Esophagus muscularis mucosa (tissue), 4 donors: ENCODE results near the gene HTR2C. TPM values are rescaled to one million over a fixed set of nuclear protein-coding genes. Genes with fewer than 3 reads are reported as not detected.

Experiments used
- DNase-seq: peaks from one replicate; pipeline ENCODE4 v3.0.0-alpha.2; 2017; ENCODE audit errors: extremely low spot score
- H3K27ac ChIP-seq, 4 donors: fragments of 200-600 bp; sonication (generic); replicated peaks in 1 of 4; 1 replicate in 3 of 4; 2 replicates in 1 of 4; pipeline ENCODE4 v1.5.1; 2016 to 2019; ENCODE audit warnings: mild to moderate bottlenecking in 1 of 4
- H3K27me3 ChIP-seq, 4 donors: fragments of 200-600 bp; sonication (generic); one replicate each; pipeline versions ENCODE4 v1.5.1 to v1.6.0; 2016 to 2019
- H3K36me3 ChIP-seq, 4 donors: fragments of 200-600 bp; sonication (generic); one replicate each; pipeline ENCODE4 v1.5.1; 2016 to 2019
- H3K4me1 ChIP-seq, 4 donors: fragments of 200-600 bp; sonication (generic); one replicate each; pipeline ENCODE4 v1.5.1; 2016 to 2019
- H3K4me3 ChIP-seq, 4 donors: fragments of 200-600 bp; sonication (generic); 1 replicate in 2 of 4; 2 replicates in 2 of 4; pipeline ENCODE4 v1.5.1; 2016 to 2019; ENCODE audit warnings: mild to moderate bottlenecking in 4 of 4, moderate library complexity in 1 of 4
- H3K9me3 ChIP-seq, 4 donors: fragments of 200-600 bp; sonication (generic); 1 replicate in 3 of 4; 2 replicates in 1 of 4; pipeline ENCODE4 v1.5.1; 2016 to 2019
- EP300 ChIP-seq: sonication (generic); formaldehyde crosslinking; IDR thresholded peaks from one replicate; pipeline ENCODE4 v1.6.1; 2017; ENCODE audit warnings: antibody characterized with exemption
- POLR2A ChIP-seq: fragments of 450-650 bp; IDR thresholded peaks from one replicate; pipeline ENCODE4 v1.6.1; 2017; ENCODE audit warnings: antibody characterized with exemption, moderate library complexity, mild to moderate bottlenecking, low read depth
- POLR2AphosphoS5 ChIP-seq, 2 donors: sonication (generic); formaldehyde crosslinking; IDR thresholded peaks; one replicate each; pipeline ENCODE4 v1.6.1; 2017; ENCODE audit warnings: antibody characterized with exemption in 2 of 2
- WGBS: methylation state at CpG from one replicate; pipeline ENCODE4 v1.1.5; 2018; 5-methylcytosine and 5-hydroxymethylcytosine counted together
- intact Hi-C: fragments of 100-400 bp; cut with DNase I; formaldehyde crosslinking; loops from one replicate; pipeline ENCODE4 v1.15.1; 2023
- total RNA-seq, 4 donors: library from RNA; depleted of rRNA; stranded (reverse); fragments of >200 nt; gene quantifications; one replicate each; pipeline versions ENCODE4 v1.1.0 to v1.2.1, GENCODE V29; 2016
- TF ChIP-seq, protein P1 (sequence below), 3 experiments: fragments of 200-600 bp in 2 of 3; fragments of 450-650 bp in 1 of 3; sonication (generic) in 2 of 3; IDR thresholded peaks; one replicate each; pipeline ENCODE4 v1.5.1; 2017 to 2019; ENCODE audit warnings: antibody characterized with exemption in 3 of 3, mild to moderate bottlenecking in 2 of 3, moderate library complexity in 1 of 3

HTR2C gene
- total RNA-seq: not detected

DNA sequence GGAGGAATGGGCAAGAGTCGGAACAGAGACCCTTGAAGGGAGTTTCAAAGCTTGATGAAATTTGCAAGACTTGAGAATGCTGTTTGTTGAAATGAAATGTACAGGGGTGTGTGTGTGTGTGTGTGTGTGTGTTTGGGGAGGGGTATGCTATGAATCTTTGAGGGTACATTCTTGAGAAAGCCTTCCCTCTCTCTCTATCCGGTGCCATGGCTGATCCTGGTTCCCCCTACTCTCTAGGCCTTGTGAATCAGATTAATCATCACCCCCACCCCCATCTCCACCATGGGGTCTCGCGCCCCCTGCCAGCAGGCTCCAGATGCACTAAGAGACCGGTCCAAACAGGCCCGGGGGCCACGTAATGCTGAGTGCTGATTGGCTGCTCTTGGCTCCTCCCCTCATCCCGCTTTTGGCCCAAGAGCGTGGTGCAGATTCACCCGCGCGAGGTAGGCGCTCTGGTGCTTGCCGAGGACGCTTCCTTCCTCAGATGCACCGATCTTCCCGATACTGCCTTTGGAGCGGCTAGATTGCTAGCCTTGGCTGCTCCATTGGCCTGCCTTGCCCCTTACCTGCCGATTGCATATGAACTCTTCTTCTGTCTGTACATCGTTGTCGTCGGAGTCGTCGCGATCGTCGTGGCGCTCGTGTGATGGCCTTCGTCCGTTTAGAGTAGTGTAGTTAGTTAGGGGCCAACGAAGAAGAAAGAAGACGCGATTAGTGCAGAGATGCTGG is at the start of gene HTR2C:
HTR2C (plus strand) TSS at position 441 of the 729 bp plus-strand sequence. CDS start 142,851 bp downstream, outside the sequence.
- H3K27me3 ChIP-seq: peaks cover 0 to 55% (median 26%) of the 10 kb centered on the region in 4 donors
- peaks cover 0 to 40% (median 25%) of the 10 kb centered on the region in 4 donors for H3K4me1 ChIP-seq
- no peak within 1 kb of the TSS for H3K27ac ChIP-seq
- TF ChIP-seq POLR2AphosphoS5 (IDR thresholded peaks at IDR 0.05) (no peak), EP300 (no peak), POLR2A (no peak)
- TF ChIP-seq, protein P1, sequence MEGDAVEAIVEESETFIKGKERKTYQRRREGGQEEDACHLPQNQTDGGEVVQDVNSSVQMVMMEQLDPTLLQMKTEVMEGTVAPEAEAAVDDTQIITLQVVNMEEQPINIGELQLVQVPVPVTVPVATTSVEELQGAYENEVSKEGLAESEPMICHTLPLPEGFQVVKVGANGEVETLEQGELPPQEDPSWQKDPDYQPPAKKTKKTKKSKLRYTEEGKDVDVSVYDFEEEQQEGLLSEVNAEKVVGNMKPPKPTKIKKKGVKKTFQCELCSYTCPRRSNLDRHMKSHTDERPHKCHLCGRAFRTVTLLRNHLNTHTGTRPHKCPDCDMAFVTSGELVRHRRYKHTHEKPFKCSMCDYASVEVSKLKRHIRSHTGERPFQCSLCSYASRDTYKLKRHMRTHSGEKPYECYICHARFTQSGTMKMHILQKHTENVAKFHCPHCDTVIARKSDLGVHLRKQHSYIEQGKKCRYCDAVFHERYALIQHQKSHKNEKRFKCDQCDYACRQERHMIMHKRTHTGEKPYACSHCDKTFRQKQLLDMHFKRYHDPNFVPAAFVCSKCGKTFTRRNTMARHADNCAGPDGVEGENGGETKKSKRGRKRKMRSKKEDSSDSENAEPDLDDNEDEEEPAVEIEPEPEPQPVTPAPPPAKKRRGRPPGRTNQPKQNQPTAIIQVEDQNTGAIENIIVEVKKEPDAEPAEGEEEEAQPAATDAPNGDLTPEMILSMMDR (IDR thresholded peaks at IDR 0.05): no peak
- no peaks in the 10 kb centered on the region for H3K36me3 ChIP-seq
- peak within 1 kb of the TSS in 3 of 4 donors; percentile 20 to 30 (median 29) for H3K4me3 ChIP-seq
- intact Hi-C loops: no loop called here
- DNase-seq: no peak
- WGBS: 18% methylated on average over 19 of the region's 34 CpGs
- H3K9me3 ChIP-seq: no peaks in the 10 kb centered on the region

DNA sequence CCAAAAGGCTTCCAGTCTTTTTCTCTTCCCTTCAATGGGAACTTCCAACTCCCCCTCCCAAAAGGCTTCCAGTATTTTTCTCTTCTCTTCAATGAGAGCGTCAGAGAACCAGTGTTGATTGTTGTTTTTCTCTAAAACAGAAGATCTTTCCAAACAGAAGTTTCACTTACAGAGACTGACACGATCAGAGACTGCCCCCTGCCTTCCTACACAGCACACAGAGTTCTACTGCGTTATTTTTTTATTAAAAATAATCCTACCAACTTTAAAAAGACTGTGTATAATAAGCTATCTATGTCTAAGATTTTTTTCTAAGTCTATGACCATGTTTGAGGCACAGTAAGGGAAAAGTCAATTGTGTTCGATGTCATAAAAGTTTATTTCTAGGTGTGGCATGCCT is 3.5 kb upstream of the HTR2C start:
- TF ChIP-seq, protein P1 (IDR thresholded peaks at IDR 0.05): no peak
- TF ChIP-seq POLR2AphosphoS5 (IDR thresholded peaks at IDR 0.05) (no peak), POLR2A (no peak), EP300 (no peak)
- peaks cover 0 to 51% (median 26%) of the 10 kb centered on the region in 4 donors for H3K27me3 ChIP-seq
- intact Hi-C loops: no loop called here
- peaks cover 0 to 39% (median 25%) of the 10 kb centered on the region in 4 donors for H3K4me1 ChIP-seq
- H3K9me3 ChIP-seq: no peaks in the 10 kb centered on the region
- no peak overlapping the region for H3K4me3 ChIP-seq
- no peak for DNase-seq
- no peak overlapping the region for H3K27ac ChIP-seq
- H3K36me3 ChIP-seq: no peaks in the 10 kb centered on the region
- 32% methylated on average over 4 of the region's 4 CpGs for WGBS

DNA sequence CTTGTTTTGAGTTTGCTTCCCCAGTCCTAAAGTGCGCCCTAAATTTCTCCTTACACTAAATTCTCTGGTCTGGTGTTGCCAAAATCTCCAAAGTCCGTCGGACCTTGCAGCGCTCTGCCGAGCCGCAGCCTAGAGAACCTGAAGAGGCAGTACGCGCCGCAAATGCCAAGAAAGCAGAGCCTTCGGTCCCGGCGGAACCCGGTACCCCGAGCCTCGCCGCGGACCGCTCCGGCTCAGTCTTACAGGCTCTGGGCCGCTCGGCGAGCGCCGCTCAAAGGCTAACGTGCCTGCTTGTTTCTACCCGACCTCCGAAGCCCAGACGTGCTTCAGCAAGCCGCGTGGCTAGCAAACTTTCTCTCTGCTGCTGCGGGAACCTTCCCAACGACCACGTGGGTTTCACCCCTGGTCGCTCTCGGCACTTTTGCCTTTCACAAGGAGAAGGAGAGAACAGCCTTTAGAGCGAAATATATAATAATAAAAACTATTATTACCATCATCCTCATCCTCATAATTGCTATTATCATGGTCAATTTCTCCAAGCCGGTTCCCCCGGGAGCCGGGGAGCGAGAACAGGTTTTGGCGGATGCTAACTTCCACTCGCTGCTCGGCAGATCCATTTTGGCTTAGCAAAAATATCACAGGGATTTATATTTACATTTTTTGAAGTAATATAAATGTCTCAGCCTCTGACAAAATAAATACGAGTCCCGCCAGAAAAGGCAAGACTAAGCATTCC is 2.2 kb upstream of the HTR2C start:
- Histone ChIP-seq H3K27ac (no peak overlapping the region), H3K27me3 (peaks cover 0 to 55% (median 26%) of the 10 kb centered on the region in 4 donors), H3K4me1 (peaks cover 0 to 40% (median 25%) of the 10 kb centered on the region in 4 donors), H3K9me3 (no peaks in the 10 kb centered on the region), H3K4me3 (peak overlapping the region in 3 of 4 donors; percentile 12 to 35 (median 23)), H3K36me3 (no peaks in the 10 kb centered on the region)
- 10% methylated on average over 13 of the region's 45 CpGs for WGBS
- TF ChIP-seq, protein P1 (IDR thresholded peaks at IDR 0.05): no peak
- no peak for TF ChIP-seq POLR2AphosphoS5 (IDR thresholded peaks at IDR 0.05)
- TF ChIP-seq EP300: no peak
- no peak for TF ChIP-seq POLR2A
- intact Hi-C loops: no loop called here
- DNase-seq: no peak

DNA sequence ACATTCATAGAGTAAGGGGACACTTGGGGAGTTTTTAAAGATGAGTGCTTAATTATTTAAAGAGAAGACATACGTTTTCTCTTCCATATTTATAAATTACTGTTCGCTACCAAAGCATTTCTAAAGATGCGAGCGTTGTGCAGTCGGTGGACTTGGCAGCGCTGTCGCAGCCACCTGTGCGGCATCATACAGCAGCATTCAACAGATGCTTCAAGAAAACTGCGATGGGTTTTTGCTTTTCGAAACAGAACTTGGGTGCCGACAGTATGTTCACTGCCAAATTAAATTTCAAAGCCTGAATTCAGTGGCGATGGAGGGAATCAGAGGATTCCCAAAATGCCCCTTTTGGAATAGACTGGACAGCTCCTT is 1.6 kb upstream of the HTR2C start:
- WGBS: 13% methylated on average over 12 of the region's 12 CpGs
- TF ChIP-seq POLR2A (no peak), EP300 (no peak), POLR2AphosphoS5 (IDR thresholded peaks at IDR 0.05) (no peak)
- TF ChIP-seq, protein P1 (IDR thresholded peaks at IDR 0.05): no peak
- H3K27me3 ChIP-seq: peaks cover 0 to 55% (median 26%) of the 10 kb centered on the region in 4 donors
- H3K4me1 ChIP-seq: peaks cover 0 to 40% (median 25%) of the 10 kb centered on the region in 4 donors
- no peaks in the 10 kb centered on the region for H3K36me3 ChIP-seq
- no peak overlapping the region for H3K4me3 ChIP-seq
- intact Hi-C loops: no loop called here
- H3K9me3 ChIP-seq: no peaks in the 10 kb centered on the region
- no peak overlapping the region for H3K27ac ChIP-seq
- DNase-seq: no peak
